Measurements from ENCODE around the gene KLHL24.
"Not testable (repeated sequence)": the region's sequence is repeated elsewhere in the genome, so short reads cannot be mapped to it uniquely, and the experiment has no call there.

Gene KLHL24

DNA sequence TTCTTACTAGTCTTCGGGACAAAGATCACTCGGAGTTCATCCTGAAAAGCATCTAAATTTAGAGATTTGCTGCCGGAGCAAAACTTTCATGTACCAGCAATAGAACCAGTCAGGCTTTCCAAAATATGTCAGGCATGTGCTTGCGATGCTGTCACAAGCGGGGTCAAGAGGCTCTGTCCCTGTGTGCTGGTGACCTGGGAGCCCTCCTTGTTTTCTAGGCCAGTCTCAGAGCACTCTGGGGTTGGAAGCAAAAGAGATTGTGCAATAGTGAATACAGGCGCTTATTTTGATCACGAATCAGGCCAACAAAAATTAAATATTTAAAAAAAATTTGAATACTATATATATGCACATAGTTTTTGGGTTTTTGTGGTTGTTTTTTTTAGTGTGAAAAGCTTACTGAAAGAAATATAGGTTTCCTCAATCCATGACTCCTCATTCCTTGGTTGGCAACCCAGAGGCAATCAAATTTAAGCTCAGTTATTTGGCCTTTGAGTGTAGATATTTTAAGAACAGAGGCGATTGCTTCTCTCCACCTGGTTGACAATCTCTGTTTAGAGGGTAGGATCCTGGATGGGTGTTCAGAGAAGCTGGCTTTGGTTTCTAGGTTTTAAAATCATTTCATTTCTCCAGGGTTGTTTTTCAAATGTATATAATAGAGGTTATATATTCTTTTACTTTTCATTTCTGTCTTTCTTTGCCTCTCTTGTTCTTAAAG is 8.4 kb upstream of the KLHL24 start:
- TF ChIP-seq CTCF (IDR thresholded peaks at IDR 0.05; ENCODE audit: insufficient read depth, missing control alignments), result no peak
- DNase-seq (ENCODE audit: insufficient read length, low spot score), result no peak
- no peak for FAIRE-seq

DNA sequence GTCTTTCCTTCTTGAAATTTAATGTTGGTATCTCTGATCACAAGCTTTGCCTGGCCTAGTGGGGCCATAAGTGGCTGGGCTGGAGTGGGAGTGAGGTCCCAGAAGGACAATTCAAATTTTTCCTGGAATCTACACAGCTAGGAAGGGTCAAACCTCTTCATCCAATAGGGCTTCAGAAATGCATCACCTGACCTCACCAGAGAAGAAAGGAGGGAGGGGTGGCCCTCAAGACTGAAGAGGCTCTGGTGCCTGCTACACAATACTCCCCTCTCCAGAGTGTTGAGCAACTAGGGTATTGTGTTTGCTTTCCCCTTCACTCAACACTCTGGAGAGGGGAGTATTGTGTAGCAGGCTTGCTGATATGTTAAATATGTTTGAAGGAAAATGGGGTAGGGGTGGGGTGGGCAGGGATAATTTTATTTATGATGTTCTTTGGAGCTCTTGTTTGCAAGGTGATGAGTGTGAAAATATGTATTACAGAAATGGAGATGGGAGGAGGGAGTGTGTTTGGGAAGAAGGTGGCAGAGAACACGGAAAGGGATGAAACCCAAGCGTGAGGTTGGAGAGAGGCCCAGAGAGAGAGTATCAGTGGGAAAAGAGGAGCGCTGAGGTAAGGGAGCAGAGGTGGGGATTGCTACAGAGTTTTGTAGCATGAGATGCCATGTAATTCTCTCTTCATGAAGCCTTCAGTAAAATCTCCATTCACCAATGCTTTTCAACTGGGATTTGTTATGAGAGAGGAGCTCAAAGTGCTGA is 5.7 kb upstream of the KLHL24 start:
- FAIRE-seq (no peak), DNase-seq (ENCODE audit: insufficient read length, low spot score) (no peak)
- TF ChIP-seq CTCF (IDR thresholded peaks at IDR 0.05; ENCODE audit: insufficient read depth, missing control alignments), result no peak

GRCh38 chr3:183631715-183632114 is 3.7 kb upstream of the KLHL24 start:
- no peak for TF ChIP-seq CTCF (IDR thresholded peaks at IDR 0.05; ENCODE audit: insufficient read depth, missing control alignments)
- FAIRE-seq, result no peak
- DNase-seq (ENCODE audit: insufficient read length, low spot score), result no peak

- not testable (repeated sequence) for DNase-seq (ENCODE audit: insufficient read length, low spot score); FAIRE-seq
Observed at GRCh38 chr3:183632725-183633124, 2.7 kb upstream of the KLHL24 start.

DNA sequence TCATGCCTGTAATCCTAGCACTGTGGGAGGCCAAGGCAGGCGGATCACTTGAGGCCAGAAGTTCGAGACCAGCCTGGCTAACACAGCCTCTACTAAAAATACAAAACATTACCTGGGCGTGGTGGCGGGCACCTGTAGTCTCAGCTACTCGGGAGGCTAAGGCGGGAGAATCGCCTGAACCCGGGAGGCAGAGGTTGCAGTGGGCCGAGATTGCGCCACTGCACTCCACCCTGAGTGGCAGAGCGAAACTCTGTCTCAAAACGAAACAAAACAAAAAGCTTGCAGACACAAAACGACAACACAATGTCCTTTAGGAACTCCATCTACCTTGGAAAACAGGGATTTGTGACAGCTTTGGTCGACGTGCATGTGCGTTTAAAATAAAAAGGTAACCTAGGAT is 716 bp upstream of the KLHL24 start:
- FAIRE-seq, result no peak
- no peak for TF ChIP-seq CTCF (IDR thresholded peaks at IDR 0.05; ENCODE audit: insufficient read depth, missing control alignments)
- no peak for DNase-seq (ENCODE audit: insufficient read length, low spot score)

- FAIRE-seq, result no peak
Observed at GRCh38 chr3:183635107-183635430, 354 bp upstream of the KLHL24 start.

More at GRCh38 chr3:183635107-183635430, 354 bp upstream of the KLHL24 start:
- TF ChIP-seq CTCF (IDR thresholded peaks at IDR 0.05; ENCODE audit: insufficient read depth, missing control alignments), result no peak
- no peak for DNase-seq (ENCODE audit: insufficient read length, low spot score)

Measured in D721Med (cell line).